GM19238 (cell line): ENCODE results near the gene RIPOR2.
"Not testable (repeated sequence)": the region's sequence is repeated elsewhere in the genome, so short reads cannot be mapped to it uniquely, and the experiment has no call there.

Experiments
- DNase-seq: peaks from one replicate; pipeline ENCODE4 v3.0.0; 2011; ENCODE audit warnings: low spot score; ENCODE audit not compliant: insufficient read length

The RIPOR2 gene

GRCh38 chr6:24951811-24952299 is 16.1 kb upstream of the RIPOR2 start:
- no peak for DNase-seq

- no peak for DNase-seq
These were observed 14.6 kb upstream of the RIPOR2 start for GRCh38 chr6:24950218-24950941.

GRCh38 chr6:24949020-24949569 is 13.3 kb upstream of the RIPOR2 start:
- DNase-seq = peak; percentile 34

DNA sequence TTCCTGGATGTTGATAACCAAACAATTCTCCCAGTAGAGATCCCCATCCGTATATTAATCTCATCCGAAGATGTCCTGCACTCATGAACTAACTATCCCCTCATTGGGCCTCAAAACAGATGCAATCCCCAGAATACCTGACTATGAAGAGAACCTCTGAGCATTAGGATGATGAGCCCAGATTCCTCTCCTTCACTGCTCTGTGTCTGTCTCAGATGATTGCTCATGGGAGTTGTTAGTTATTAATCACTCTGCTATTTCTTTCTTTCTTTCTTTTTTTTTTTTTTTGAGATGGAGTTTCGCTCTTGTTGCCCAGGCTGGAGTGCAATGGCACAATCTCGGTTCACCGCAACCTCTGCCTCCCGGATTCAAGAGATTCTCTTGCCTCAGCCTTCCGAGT is 12.5 kb upstream of the RIPOR2 start:
- DNase-seq = not testable (repeated sequence)

DNA sequence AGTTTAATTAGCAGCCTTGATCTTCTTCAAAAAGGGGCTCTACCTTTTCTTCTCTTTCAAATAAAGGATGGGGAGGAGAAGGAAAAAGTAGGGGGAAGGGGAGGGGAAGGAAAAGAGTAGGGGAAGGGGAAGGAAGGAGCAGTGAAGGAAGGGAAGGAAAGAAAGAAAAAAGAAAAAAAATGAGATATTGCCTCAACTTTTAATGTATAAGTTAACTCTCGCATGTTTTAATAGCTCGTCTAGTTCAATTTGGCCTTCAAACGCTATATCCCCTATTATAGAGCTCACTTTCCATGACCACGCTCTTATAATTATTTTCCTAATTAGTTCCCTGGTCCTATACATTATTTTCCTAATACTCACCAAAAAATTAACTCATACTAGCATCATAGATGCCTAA is 11.9 kb upstream of the RIPOR2 start:
- DNase-seq = no peak

- DNase-seq = no peak
These were observed 9.3 kb upstream of the RIPOR2 start for GRCh38 chr6:24945054-24945453.

DNA sequence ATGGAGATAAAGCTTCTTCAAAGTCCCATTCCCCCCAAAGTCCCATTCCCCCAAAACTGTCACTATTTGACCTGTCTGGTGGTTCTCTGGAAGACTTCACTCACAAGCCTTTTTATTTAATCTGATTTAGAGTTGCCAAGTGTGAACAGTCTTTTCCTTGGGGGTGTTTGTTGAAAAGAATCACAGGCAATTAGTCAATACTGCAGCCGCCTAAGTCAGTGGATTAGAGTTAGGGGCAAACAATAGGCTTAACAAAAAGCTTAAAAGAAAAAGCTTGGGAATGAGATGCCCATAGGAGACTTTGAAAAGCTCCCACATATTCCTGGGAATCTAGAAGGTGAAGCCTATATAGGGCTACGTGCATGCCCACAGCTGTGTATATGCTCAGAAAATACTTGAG is 8.0 kb upstream of the RIPOR2 start:
- DNase-seq = no peak

- no peak for DNase-seq
These were observed 4.7 kb upstream of the RIPOR2 start for GRCh38 chr6:24940311-24940917.

DNA sequence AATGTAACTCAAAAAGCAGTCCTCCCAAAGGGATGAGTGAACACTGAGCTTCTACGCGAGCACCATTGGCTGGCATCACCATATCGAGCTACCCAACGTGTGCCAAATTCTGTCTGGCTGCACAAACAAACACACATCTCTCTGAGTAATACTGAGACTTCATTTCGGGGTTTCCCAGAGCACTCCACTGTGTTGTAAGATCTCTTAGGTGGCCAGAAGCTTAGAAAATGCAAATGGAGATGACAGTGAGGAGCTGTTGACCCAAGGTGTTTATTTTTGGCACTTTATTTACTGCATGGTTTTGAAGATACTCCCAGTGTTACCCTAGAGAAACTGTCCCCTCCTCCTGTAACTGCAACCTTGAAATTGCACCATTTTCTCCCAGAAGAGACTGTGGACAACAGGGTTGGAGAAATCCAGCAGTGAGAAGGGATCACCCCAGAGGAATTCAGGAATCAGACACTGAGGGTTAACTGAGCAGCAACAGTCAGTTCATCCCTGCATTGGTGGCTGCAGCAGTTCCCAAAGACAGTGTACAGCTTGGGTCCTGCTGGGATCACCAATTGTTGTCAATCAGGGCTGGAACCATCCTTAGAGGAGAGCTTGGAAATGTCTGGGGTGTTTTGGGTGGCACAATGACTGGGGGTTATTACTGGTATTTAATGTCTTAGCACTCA is 1.0 kb upstream of the RIPOR2 start:
- peak; percentile 22 for DNase-seq

DNA sequence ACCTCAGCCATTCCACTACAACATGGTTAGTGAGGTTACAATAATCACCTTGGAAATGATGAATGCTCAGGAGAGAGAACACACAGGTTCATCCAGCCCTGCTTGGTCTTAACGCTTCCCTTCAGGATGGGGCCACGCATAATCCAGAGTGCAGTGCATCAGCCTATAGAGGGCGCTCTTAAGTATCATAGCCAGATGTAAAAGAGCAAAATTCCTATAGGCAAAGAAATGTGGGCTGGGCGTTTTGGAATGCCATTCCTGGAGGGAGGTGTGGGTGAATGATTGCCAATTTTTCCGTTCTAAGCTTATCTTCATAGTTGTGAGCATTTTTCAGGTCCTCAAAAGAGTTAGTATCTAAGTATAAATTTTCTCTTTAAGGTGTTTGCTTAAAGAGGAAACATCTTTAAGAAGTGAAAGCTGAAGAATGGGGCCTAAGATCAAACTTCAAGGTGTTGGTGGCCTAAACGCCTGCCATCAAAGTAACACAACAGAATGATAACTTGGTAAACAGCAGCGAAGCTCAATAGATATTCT is 1.8 kb downstream of the RIPOR2 start:
- no peak for DNase-seq

GRCh38 chr6:24933266-24933665 is 2.5 kb downstream of the RIPOR2 start:
- no peak for DNase-seq

DNA sequence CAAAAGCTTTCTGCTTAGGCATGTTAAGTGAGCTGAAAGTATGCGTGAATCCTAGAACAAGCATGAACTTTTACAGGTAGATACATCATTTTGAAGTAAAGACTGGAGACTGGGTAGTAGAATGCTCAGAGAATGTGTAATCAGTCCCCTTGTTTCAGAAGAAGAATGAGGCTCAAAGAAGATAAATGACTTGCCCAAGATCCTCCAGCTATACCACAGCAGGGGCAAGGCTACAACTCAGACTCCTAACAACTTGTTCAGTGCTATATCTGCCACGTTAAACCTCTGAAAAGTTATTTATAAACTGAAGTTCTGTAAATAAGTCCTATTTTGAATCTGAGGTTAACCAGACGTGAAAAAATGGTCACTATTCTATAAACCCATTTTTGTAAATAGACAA is 2.9 kb downstream of the RIPOR2 start:
- no peak for DNase-seq

DNA sequence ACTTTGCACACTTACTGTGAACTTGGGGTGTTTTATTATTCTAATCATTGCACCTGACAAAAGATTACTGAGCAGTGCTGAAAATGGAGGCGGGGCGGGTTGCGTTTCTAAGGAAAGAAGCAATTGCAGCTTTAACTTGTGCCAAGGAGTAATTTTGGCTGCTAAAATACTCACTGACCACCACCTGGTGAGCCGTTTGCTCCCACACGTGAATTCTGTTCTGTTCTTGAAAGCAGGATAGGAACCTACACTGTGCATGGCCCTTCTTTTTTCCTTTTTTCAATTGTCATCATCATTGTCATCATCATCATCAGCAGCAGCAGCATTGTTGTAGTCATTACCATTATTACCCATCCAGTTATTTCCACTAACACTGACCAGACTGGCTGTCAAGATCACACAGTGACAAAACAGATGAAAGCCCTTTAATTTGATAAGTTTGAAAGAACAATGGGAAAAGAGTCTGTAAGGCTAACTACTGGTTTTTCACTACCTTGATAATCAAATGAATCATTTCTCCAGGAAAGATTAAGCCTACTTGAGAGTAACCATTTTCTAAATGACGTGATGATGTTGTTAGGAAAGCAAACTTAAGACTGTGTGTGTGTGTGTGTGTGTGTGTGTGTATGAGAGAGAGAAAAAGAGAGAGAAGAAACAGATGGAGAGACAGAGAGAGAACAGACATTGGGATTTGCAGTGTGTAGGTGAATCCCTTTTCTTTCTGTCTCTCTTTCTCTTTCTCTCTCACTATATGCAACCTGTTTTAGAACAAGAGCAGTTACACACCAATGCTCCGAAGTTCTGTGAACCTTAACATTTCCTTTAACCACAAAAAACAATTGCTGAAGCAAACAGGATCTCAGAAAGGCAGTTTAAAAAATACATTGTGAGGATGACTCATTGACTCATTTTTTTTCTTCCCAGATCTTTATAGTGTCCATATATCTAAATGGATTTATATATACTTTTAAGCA is 3.8 kb downstream of the RIPOR2 start:
- no peak for DNase-seq

DNA sequence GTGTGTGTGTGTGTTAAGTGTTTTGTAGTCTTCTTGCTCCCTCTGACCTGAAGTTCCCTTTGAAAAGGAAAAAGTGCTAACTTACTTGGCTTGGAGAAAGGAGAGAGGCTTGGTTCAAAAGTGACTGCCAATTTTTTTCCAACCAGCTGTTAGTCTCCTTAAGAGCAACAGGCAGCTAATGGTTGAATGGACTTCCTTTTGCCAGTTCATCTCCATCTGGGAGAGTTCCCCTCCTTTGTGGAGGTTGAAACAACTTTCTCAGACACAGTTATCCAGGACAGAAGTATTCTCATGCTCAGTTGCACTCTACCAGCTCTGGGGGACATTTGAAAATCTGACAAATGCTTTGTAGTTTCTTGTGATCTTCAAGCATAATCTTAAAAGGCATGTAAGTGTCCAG is 4.5 kb downstream of the RIPOR2 start:
- DNase-seq = no peak

GRCh38 chr6:24930431-24930871 is 5.3 kb downstream of the RIPOR2 start:
- DNase-seq = no peak

- DNase-seq = no peak
These were observed 6.5 kb downstream of the RIPOR2 start for GRCh38 chr6:24929242-24929641.

DNA sequence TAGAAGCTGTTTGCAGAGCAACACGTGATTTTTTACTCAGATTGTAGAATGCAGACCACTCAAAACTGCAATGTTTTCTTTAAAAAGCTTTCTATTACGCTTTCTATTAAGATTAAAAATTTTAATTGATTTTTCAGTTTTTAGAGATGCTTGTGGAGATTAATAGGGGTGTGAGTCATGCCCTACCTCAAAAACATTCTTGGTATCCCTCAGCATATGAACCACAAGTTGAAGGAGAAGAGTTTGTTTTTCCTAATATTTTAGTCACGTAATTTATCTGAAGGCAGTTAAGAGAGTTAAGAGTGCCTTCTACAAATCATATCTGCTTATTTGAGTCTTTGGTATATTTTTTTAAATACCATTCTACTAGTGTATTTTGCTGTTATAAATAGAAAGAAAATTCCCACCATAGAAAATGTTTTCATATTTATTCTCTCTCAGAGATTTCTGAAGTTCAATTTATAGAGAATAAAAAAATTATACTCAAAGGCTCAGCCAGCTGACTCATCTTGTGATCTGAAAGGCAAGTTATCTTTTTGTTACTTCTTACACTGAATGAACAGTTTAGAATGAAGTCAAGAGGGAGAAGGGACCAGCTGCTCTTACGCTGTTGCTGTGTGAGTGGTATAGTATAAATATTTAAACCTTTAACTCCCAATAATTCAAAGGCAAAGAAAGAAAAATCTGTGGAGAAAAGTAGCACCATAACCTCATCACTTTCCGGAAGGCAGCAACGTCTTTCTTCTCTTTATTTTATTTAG is 7.6 kb downstream of the RIPOR2 start:
- DNase-seq = no peak

- no peak for DNase-seq
These were observed 8.3 kb downstream of the RIPOR2 start for GRCh38 chr6:24927277-24927955.

DNA sequence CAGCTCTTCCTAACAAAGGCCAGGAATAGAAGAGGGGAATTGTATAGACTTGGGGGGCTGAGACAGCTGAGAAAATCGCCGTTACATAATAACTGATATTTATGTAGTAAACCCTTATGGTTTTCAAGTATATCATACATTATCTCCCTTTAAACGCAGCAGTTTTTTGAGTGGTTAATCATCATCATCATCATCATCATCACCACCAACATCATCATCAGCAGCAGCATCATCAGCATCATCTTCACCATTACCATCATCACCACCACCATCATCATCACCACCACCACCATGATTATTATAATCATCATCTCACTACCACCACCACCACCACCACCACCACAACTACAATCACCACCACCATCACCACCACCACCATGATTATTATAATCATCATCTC is 9.1 kb downstream of the RIPOR2 start:
- not testable (repeated sequence) for DNase-seq
